ENCODE data around the gene CCDC134.

CCDC134 gene

DNA sequence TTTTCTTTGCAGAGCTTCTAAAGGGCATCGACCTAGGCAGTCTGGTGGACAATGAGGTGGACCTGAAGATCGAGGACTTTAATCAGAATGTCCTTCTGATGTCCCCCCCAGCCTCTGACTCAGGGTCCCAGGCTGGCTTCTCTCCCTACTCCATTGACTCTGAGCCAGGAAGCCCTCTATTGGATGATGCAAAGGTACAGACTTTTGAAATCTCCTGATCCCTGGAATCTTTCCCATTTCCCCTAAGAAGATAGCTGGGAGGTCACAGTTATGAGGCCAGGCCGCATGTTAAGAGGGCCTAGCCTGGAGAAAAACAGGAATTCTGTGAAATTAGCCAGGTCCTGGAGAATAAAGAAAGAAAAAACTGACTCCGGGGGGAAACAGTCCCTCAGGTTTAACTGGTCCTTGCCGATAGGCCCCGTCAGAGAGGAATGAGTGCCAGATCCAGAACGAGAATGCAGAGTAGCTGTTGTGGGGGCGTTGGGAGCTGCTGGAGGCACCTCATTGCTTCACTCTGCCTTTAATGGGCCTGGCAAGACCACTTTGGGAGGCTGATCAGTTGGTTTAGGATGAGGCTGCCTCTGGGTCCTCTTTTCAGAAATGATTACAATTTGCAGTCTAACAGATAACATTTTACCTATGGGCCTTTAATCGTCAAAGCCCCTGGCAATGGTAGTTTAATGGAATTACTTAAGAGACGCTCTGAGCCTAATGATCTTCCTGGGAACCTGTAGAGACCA is 75.2 kb downstream of the CCDC134 start:
- Histone ChIP-seq H3K9me3 (ENCODE audit: control extremely low read depth in 1 of 5, control insufficient read depth in 4 of 5, insufficient read depth in 2 of 5, low read depth in 1 of 5, low read length in 4 of 5) (no peaks in the 10 kb centered on the region), H3K4me1 (ENCODE audit: control extremely low read depth in 1 of 4, control insufficient read depth in 4 of 4, insufficient read depth in 4 of 4, low read length in 3 of 4) (no peaks in the 10 kb centered on the region), H3K27me3 (replicated peaks in 2 of 5; ENCODE audit: control insufficient read depth in 4 of 5, insufficient read depth in 5 of 5, low read length in 4 of 5) (no peaks in the 10 kb centered on the region), H3K4me3 (ENCODE audit: control insufficient read depth in 1 of 7, extremely low read depth in 1 of 7, insufficient read depth in 4 of 7, low read depth in 2 of 7, low read length in 6 of 7) (no peak overlapping the region), H3K27ac (ENCODE audit: insufficient read depth in 1 of 2, low read depth in 1 of 2, low read length in 2 of 2, poor library complexity in 1 of 2, severe bottlenecking in 2 of 2) (no peak overlapping the region), H3K36me3 (ENCODE audit: control insufficient read depth in 4 of 4, insufficient read depth in 4 of 4, low read length in 3 of 4) (peaks cover 21 to 89% (median 70%) of the 10 kb centered on the region in 4 experiments)
- DNase-seq, result no peak
- whole genome bisulfite sequencing (ENCODE audit: insufficient coverage), result 98% methylated on average over 8 of the region's 10 CpGs
- ChIA-PET CTCF (interaction anchor here (0.6 to 1.8 kb wide), 3 partner anchors 8 to 27 kb away, joined by 3 to 7 read pairs (median 6); no protein-coding TSS in a partner anchor), POLR2A (no interaction called here)

Data from common myeloid progenitor, CD34-positive (primary cell).